ENCODE measurements around the gene LRRC17. TPM values are rescaled to one million over a fixed set of nuclear protein-coding genes. Genes with fewer than 3 reads are reported as not detected.

The LRRC17 gene
- total and polyA plus RNA-seq, 9 of the 15 experiments (the other 6 are each of a cell fraction or from before 2014, with no cell fraction given): 0.03 to 0.18 (median 0.12) TPM; not detected in 5

GRCh38 chr7:102982235-102982634 lies 69.4 kb downstream of the LRRC17 start:
- peak; percentile 3; the same call in 2 of the 3 replicates for ATAC-seq

DNA sequence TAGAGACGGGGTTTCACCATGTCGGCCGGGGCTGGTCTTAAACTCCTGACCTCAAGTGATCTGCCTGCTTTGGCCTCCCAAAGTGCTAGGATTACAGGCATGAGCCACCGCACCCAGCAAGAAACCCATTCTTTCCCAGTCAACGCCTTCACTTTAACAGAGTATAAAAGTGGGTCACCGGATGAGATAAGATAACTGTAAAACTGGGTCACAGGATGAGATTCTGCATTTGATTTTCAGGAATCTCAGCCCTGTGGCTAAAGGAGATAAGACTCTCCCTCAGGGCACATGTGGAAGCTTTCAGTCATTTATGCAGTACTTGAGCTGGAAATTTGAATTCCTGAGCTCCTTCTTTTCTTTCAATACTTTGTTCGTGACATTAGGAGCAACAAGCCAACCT lies 70.8 kb downstream of the LRRC17 start:
- FAIRE-seq (no peak), ATAC-seq (no peak), DNase-seq (ENCODE audit: extremely low read depth in 1 of 4, low spot score in 3 of 4) (peak in 1 of 4 experiments; percentile 59)
- H3K9me3 ChIP-seq (replicated peaks; ENCODE audit: control insufficient read depth, insufficient read depth, low read depth, low read length): no peaks in the 10 kb centered on the region
- no peak overlapping the region for H3K9ac ChIP-seq (ENCODE audit: insufficient read depth in 1 of 2, low read depth in 2 of 2, low read length in 2 of 2)
- H3K27me3 ChIP-seq (ENCODE audit: control insufficient read depth in 2 of 2, insufficient read depth in 2 of 2, low read length in 2 of 2): no peaks in the 10 kb centered on the region
- no peak overlapping the region for H3K4me2 ChIP-seq (ENCODE audit: insufficient read depth, low read length)
- in situ Hi-C loops (cut with MboI): no loop called here
- H3K4me1 ChIP-seq (replicated peaks in 1 of 2; ENCODE audit: control insufficient read depth in 2 of 2, insufficient read depth in 2 of 2, low read length in 2 of 2): peaks cover 5 to 39% of the 10 kb centered on the region in 2 experiments
- H3K79me2 ChIP-seq (ENCODE audit: control insufficient read depth, insufficient read depth, low read length): peaks cover 14% of the 10 kb centered on the region
- WGBS (ENCODE audit: insufficient coverage, low coverage, missing lambda C conversion rate): 9% methylated on average over 7 of the region's 7 CpGs
- no TSS peak for BruUV-seq (replicated peaks)
- no peak overlapping the region for H3K4me3 ChIP-seq
- no peaks in the 10 kb centered on the region for H3K9me1 ChIP-seq (ENCODE audit: control insufficient read depth, insufficient read depth, low read length)
- ChIA-PET POLR2A (interaction anchor here (1.0 kb wide), 1 partner anchor 8 kb away, joined by 4 read pairs; no protein-coding TSS in a partner anchor), CTCF (ENCODE audit: low intra/inter-chr PET ratio) (no interaction called here)
- no peak overlapping the region for H2AFZ ChIP-seq (ENCODE audit: low read depth, low read length)
- intact Hi-C loops (cut with micrococcal nuclease): loop anchor here (5.0 kb wide), 1 partner anchor 69 kb away; no protein-coding TSS in a partner anchor
- peaks cover 23% of the 10 kb centered on the region for H3K36me3 ChIP-seq (ENCODE audit: control insufficient read depth, insufficient read depth, low read length)
- H3K27ac ChIP-seq (ENCODE audit: extremely low read depth, low read depth, low read length): no peak overlapping the region
- no peaks in the 10 kb centered on the region for H4K20me1 ChIP-seq (replicated peaks; ENCODE audit: control insufficient read depth, insufficient read depth, low read length)
- TF ChIP-seq ZKSCAN1 (IDR thresholded peaks at IDR 0.05; ENCODE audit: low read depth, low read length) (no peak), HNRNPK (IDR thresholded peaks at IDR 0.05; ENCODE audit: low read depth, low read length, poor library complexity, severe bottlenecking) (no peak), RBBP5 (IDR thresholded peaks at IDR 0.05; ENCODE audit: borderline replicate concordance, insufficient read depth, low read length, poor library complexity, severe bottlenecking) (no peak), GABPB1 (CRISPR knock-in tag; IDR thresholded peaks at IDR 0.05) (no peak)
- TF ChIP-seq, protein P1, sequence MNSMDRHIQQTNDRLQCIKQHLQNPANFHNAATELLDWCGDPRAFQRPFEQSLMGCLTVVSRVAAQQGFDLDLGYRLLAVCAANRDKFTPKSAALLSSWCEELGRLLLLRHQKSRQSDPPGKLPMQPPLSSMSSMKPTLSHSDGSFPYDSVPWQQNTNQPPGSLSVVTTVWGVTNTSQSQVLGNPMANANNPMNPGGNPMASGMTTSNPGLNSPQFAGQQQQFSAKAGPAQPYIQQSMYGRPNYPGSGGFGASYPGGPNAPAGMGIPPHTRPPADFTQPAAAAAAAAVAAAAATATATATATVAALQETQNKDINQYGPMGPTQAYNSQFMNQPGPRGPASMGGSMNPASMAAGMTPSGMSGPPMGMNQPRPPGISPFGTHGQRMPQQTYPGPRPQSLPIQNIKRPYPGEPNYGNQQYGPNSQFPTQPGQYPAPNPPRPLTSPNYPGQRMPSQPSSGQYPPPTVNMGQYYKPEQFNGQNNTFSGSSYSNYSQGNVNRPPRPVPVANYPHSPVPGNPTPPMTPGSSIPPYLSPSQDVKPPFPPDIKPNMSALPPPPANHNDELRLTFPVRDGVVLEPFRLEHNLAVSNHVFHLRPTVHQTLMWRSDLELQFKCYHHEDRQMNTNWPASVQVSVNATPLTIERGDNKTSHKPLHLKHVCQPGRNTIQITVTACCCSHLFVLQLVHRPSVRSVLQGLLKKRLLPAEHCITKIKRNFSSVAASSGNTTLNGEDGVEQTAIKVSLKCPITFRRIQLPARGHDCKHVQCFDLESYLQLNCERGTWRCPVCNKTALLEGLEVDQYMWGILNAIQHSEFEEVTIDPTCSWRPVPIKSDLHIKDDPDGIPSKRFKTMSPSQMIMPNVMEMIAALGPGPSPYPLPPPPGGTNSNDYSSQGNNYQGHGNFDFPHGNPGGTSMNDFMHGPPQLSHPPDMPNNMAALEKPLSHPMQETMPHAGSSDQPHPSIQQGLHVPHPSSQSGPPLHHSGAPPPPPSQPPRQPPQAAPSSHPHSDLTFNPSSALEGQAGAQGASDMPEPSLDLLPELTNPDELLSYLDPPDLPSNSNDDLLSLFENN (IDR thresholded peaks at IDR 0.05; ENCODE audit: low read depth in 2 of 2, low read length in 2 of 2): no peak
- TF ChIP-seq, protein P2, sequence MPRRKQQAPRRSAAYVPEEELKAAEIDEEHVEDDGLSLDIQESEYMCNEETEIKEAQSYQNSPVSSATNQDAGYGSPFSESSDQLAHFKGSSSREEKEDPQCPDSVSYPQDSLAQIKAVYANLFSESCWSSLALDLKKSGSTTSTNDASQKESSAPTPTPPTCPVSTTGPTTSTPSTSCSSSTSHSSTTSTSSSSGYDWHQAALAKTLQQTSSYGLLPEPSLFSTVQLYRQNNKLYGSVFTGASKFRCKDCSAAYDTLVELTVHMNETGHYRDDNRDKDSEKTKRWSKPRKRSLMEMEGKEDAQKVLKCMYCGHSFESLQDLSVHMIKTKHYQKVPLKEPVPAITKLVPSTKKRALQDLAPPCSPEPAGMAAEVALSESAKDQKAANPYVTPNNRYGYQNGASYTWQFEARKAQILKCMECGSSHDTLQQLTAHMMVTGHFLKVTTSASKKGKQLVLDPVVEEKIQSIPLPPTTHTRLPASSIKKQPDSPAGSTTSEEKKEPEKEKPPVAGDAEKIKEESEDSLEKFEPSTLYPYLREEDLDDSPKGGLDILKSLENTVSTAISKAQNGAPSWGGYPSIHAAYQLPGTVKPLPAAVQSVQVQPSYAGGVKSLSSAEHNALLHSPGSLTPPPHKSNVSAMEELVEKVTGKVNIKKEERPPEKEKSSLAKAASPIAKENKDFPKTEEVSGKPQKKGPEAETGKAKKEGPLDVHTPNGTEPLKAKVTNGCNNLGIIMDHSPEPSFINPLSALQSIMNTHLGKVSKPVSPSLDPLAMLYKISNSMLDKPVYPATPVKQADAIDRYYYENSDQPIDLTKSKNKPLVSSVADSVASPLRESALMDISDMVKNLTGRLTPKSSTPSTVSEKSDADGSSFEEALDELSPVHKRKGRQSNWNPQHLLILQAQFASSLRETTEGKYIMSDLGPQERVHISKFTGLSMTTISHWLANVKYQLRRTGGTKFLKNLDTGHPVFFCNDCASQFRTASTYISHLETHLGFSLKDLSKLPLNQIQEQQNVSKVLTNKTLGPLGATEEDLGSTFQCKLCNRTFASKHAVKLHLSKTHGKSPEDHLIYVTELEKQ (CRISPR knock-in tag; IDR thresholded peaks at IDR 0.05): no peak

More at GRCh38 chr7:102982235-102982634, 69.4 kb downstream of the LRRC17 start:
- Histone ChIP-seq H3K4me2 (ENCODE audit: insufficient read depth, low read length) (no peak overlapping the region), H3K4me1 (replicated peaks in 1 of 2; ENCODE audit: control insufficient read depth in 2 of 2, insufficient read depth in 2 of 2, low read length in 2 of 2) (peaks cover 4 to 30% of the 10 kb centered on the region in 2 experiments; a peak in 4 of 5 replicates), H3K79me2 (ENCODE audit: control insufficient read depth, insufficient read depth, low read length) (peaks cover 24% of the 10 kb centered on the region), H2AFZ (ENCODE audit: low read depth, low read length) (no peak overlapping the region), H3K27me3 (ENCODE audit: control insufficient read depth in 2 of 2, insufficient read depth in 2 of 2, low read length in 2 of 2) (no peaks in the 10 kb centered on the region), H3K4me3 (no peak overlapping the region), H3K36me3 (ENCODE audit: control insufficient read depth, insufficient read depth, low read length) (peaks cover 33% of the 10 kb centered on the region), H3K9ac (ENCODE audit: insufficient read depth in 1 of 2, low read depth in 2 of 2, low read length in 2 of 2) (no peak overlapping the region), H3K9me3 (replicated peaks; ENCODE audit: control insufficient read depth, insufficient read depth, low read depth, low read length) (peaks cover 2% of the 10 kb centered on the region; the same call in 1 of the 2 replicates), H4K20me1 (replicated peaks; ENCODE audit: control insufficient read depth, insufficient read depth, low read length) (no peaks in the 10 kb centered on the region), H3K9me1 (ENCODE audit: control insufficient read depth, insufficient read depth, low read length) (no peaks in the 10 kb centered on the region), H3K27ac (ENCODE audit: extremely low read depth, low read depth, low read length) (no peak overlapping the region)
- intact Hi-C loops (cut with micrococcal nuclease) (loop anchor here (5.0 kb wide), 1 partner anchor 70 kb away; no protein-coding TSS in a partner anchor), in situ Hi-C loops (cut with MboI) (no loop called here)
- CTCF ChIA-PET (ENCODE audit: low intra/inter-chr PET ratio): no interaction called here
- POLR2A ChIA-PET: interaction anchor here (0.8 kb wide), 1 partner anchor 10 kb away, joined by 4 read pairs; no protein-coding TSS in a partner anchor
- BruUV-seq (replicated peaks): no TSS peak
- DNase-seq (ENCODE audit: extremely low read depth in 1 of 4, low spot score in 3 of 4) (no peak), FAIRE-seq (no peak)
- 63% methylated on average over 1 of the region's 1 CpG for WGBS (ENCODE audit: insufficient coverage, low coverage, missing lambda C conversion rate)
- TF ChIP-seq SAFB2 (IDR thresholded peaks at IDR 0.05; ENCODE audit: borderline replicate concordance, low read depth, low read length, severe bottlenecking): no peak
- 0 out of 2 replicates have a peak, but pooled peaks have one; percentile 11 for TF ChIP-seq POLR2H (tag; IDR thresholded peaks at IDR 0.05; ENCODE audit: low read depth)
